DND-41 (cell line): ENCODE measurements around the gene RNLS.

Experiments
- CTCF ChIP-seq: IDR thresholded peaks from 2 replicates; pipeline ENCODE4 v1.5.1; 2012; ENCODE audit warnings: borderline replicate concordance, low read length, moderate library complexity, mild to moderate bottlenecking; ENCODE audit not compliant: poor library complexity, severe bottlenecking; ENCODE audit errors: extremely low read depth
- EZH2 ChIP-seq: IDR thresholded peaks from 3 replicates; pipeline ENCODE4 v1.6.1; 2012; ENCODE audit warnings: borderline replicate concordance, low read depth, mild to moderate bottlenecking, moderate library complexity, low read length, inconsistent platforms; ENCODE audit not compliant: severe bottlenecking

GRCh38 chr10:88342733-88343310 lies 240.3 kb downstream of the RNLS start:
- TF ChIP-seq EZH2 (no peak), CTCF (no peak)
